D721Med (cell line): ENCODE measurements around the gene CORO6.

Source experiments
- DNase-seq: peaks from one replicate; pipeline ENCODE4 v3.0.0; 2011; ENCODE audit warnings: low spot score; ENCODE audit not compliant: insufficient read length
- FAIRE-seq: peaks from 2 replicates; lab custom pipeline; 2011; peaks lifted over from hg19 to GRCh38; lab: Jason Lieb, UNC
- CTCF ChIP-seq: IDR thresholded peaks from 2 replicates; pipeline ENCODE4 v1.5.1; 2012; ENCODE audit warnings: mild to moderate bottlenecking, control low read depth; ENCODE audit not compliant: insufficient read depth; ENCODE audit errors: missing control alignments

The CORO6 gene

GRCh38 chr17:29571486-29571882 is 51.2 kb downstream of the CORO6 start:
- DNase-seq (no peak), FAIRE-seq (no peak)
- no peak for TF ChIP-seq CTCF

- DNase-seq (no peak), FAIRE-seq (no peak)
- TF ChIP-seq CTCF = no peak
These were observed 52.2 kb downstream of the CORO6 start for GRCh38 chr17:29570521-29570920.

GRCh38 chr17:29569245-29569950 is 53.3 kb downstream of the CORO6 start:
- DNase-seq (no peak), FAIRE-seq (no peak)
- TF ChIP-seq CTCF = no peak

- FAIRE-seq (no peak), DNase-seq (peak; percentile 80)
- TF ChIP-seq CTCF = no peak
These were observed 54.1 kb downstream of the CORO6 start, which contains the start of gene TP53I13 for GRCh38 chr17:29568331-29569244. TSS of gene TP53I13 (plus strand) at chr17:29568701. CDS start at chr17:29568759, 58 bp downstream.

- FAIRE-seq = no peak
- TF ChIP-seq CTCF = peak; percentile 18
- DNase-seq = no peak
These were observed 55.0 kb downstream of the CORO6 start for GRCh38 chr17:29567554-29568330.

- no peak for TF ChIP-seq CTCF
- FAIRE-seq (no peak), DNase-seq (no peak)
These were observed 55.5 kb downstream of the CORO6 start for GRCh38 chr17:29567304-29567553.
